Measurements from ENCODE around the gene SLCO4A1. TPM values are rescaled to one million over a fixed set of nuclear protein-coding genes. Genes with fewer than 3 reads are reported as not detected.

Gene SLCO4A1
- total RNA-seq, 1 donor from 2014 or later: 38.6 TPM

GRCh38 chr20:62665826-62666735, 23.8 kb downstream of the SLCO4A1 start:
- Histone ChIP-seq H3K27me3 (ENCODE audit: control insufficient read depth, insufficient read depth, low read length) (no peaks in the 10 kb centered on the region), H3K36me3 (ENCODE audit: control insufficient read depth, insufficient read depth, low read length) (no peaks in the 10 kb centered on the region), H3K4me3 (ENCODE audit: low read depth, low read length) (no peak overlapping the region)
- no peak for DNase-seq (ENCODE audit: low read depth)
- TF ChIP-seq CTCF (IDR thresholded peaks at IDR 0.05; ENCODE audit: insufficient read depth, low read length, poor library complexity, severe bottlenecking): no peak

- DNase-seq (ENCODE audit: low read depth): no peak
- Histone ChIP-seq H3K27me3 (ENCODE audit: control insufficient read depth, insufficient read depth, low read length) (no peaks in the 10 kb centered on the region), H3K36me3 (ENCODE audit: control insufficient read depth, insufficient read depth, low read length) (no peaks in the 10 kb centered on the region), H3K4me3 (ENCODE audit: low read depth, low read length) (no peak overlapping the region)
- no peak for TF ChIP-seq CTCF (IDR thresholded peaks at IDR 0.05; ENCODE audit: insufficient read depth, low read length, poor library complexity, severe bottlenecking)
Measured at GRCh38 chr20:62666736-62667529, 24.6 kb downstream of the SLCO4A1 start.

GRCh38 chr20:62667530-62668440, 25.5 kb downstream of the SLCO4A1 start:
- Histone ChIP-seq H3K27me3 (ENCODE audit: control insufficient read depth, insufficient read depth, low read length) (no peaks in the 10 kb centered on the region), H3K36me3 (ENCODE audit: control insufficient read depth, insufficient read depth, low read length) (no peaks in the 10 kb centered on the region), H3K4me3 (ENCODE audit: low read depth, low read length) (no peak overlapping the region)
- no peak for TF ChIP-seq CTCF (IDR thresholded peaks at IDR 0.05; ENCODE audit: insufficient read depth, low read length, poor library complexity, severe bottlenecking)
- no peak for DNase-seq (ENCODE audit: low read depth)

GRCh38 chr20:62668441-62669027, 26.2 kb downstream of the SLCO4A1 start:
- no peaks in the 10 kb centered on the region for H3K36me3 ChIP-seq (ENCODE audit: control insufficient read depth, insufficient read depth, low read length)
- peak; percentile 18 for DNase-seq (ENCODE audit: low read depth)
- no peak overlapping the region for H3K4me3 ChIP-seq (ENCODE audit: low read depth, low read length)
- H3K27me3 ChIP-seq (ENCODE audit: control insufficient read depth, insufficient read depth, low read length): no peaks in the 10 kb centered on the region
- peak; percentile 80 for TF ChIP-seq CTCF (IDR thresholded peaks at IDR 0.05; ENCODE audit: insufficient read depth, low read length, poor library complexity, severe bottlenecking)

- no peak for TF ChIP-seq CTCF (IDR thresholded peaks at IDR 0.05; ENCODE audit: insufficient read depth, low read length, poor library complexity, severe bottlenecking)
- no peak overlapping the region for H3K4me3 ChIP-seq (ENCODE audit: low read depth, low read length)
- no peaks in the 10 kb centered on the region for H3K27me3 ChIP-seq (ENCODE audit: control insufficient read depth, insufficient read depth, low read length)
- DNase-seq (ENCODE audit: low read depth): no peak
- H3K36me3 ChIP-seq (ENCODE audit: control insufficient read depth, insufficient read depth, low read length): no peaks in the 10 kb centered on the region
Measured at GRCh38 chr20:62669249-62669648, 26.9 kb downstream of the SLCO4A1 start.

All from kidney epithelial cell (primary cell).